Progenitor cell of endocrine pancreas (in vitro differentiated cells): ENCODE data around the gene NKD1. TPM values are rescaled to one million over a fixed set of nuclear protein-coding genes. Genes with fewer than 3 reads are reported as not detected.

Source experiments
- DNase-seq: peaks from one replicate; pipeline ENCODE4 v3.0.0; 2021; ENCODE audit warnings: low spot score; ENCODE audit not compliant: unreplicated experiment
- H3K27ac Mint-ChIP-seq: 2 replicates; pipeline ENCODE4 v1.8.0; 2021; ENCODE audit warnings: mild to moderate bottlenecking, moderate library complexity, mixed read lengths
- H3K27me3 Mint-ChIP-seq: 2 replicates; pipeline ENCODE4 v1.8.0; 2021; ENCODE audit warnings: mixed read lengths
- H3K36me3 Mint-ChIP-seq: 2 replicates; pipeline ENCODE4 v1.8.0; 2022; ENCODE audit warnings: mixed read lengths; ENCODE audit not compliant: insufficient read depth
- H3K4me1 Mint-ChIP-seq: 2 replicates; pipeline ENCODE4 v1.8.0; 2021; ENCODE audit warnings: low read depth, mixed read lengths
- H3K4me3 Mint-ChIP-seq: 2 replicates; pipeline ENCODE4 v1.8.0; 2021; ENCODE audit warnings: low read depth, mild to moderate bottlenecking, moderate library complexity, mixed read lengths
- H3K9me3 Mint-ChIP-seq: 2 replicates; pipeline ENCODE4 v1.8.0; 2021; ENCODE audit warnings: low read depth, mixed read lengths
- CTCF ChIP-seq: fragments of 200-600 bp; sonication (generic); IDR thresholded peaks from one replicate; pipeline ENCODE4 v1.5.0; 2021; ENCODE audit warnings: antibody characterized with exemption, mild to moderate bottlenecking; ENCODE audit not compliant: unreplicated experiment
- total RNA-seq: library from RNA; stranded (reverse); gene quantifications from 2 replicates; pipeline ENCODE4 v1.2.1, GENCODE V29; 2021

Gene NKD1
- total RNA-seq, 1 donor from 2014 or later = 3.0 TPM

GRCh38 chr16:50555952-50556673 lies 7.9 kb downstream of the NKD1 start:
- peaks cover 9% of the 10 kb centered on the region for H3K9me3 Mint-ChIP-seq
- H3K36me3 Mint-ChIP-seq = peaks cover 10% of the 10 kb centered on the region
- H3K27me3 Mint-ChIP-seq = no peaks in the 10 kb centered on the region
- DNase-seq = no peak
- no peak overlapping the region for H3K27ac Mint-ChIP-seq
- no peak overlapping the region for H3K4me3 Mint-ChIP-seq
- no peaks in the 10 kb centered on the region for H3K4me1 Mint-ChIP-seq
- no peak for TF ChIP-seq CTCF

- Mint-ChIP-seq H3K4me3 (no peak overlapping the region), H3K27ac (no peak overlapping the region), H3K27me3 (no peaks in the 10 kb centered on the region), H3K36me3 (peaks cover 10% of the 10 kb centered on the region), H3K9me3 (peaks cover 11% of the 10 kb centered on the region), H3K4me1 (no peaks in the 10 kb centered on the region)
- DNase-seq = no peak
- TF ChIP-seq CTCF = no peak
These were observed 8.8 kb downstream of the NKD1 start for GRCh38 chr16:50557046-50557445.

GRCh38 chr16:50558913-50559312 lies 10.7 kb downstream of the NKD1 start:
- Mint-ChIP-seq H3K36me3 (peaks cover 10% of the 10 kb centered on the region), H3K9me3 (peaks cover 11% of the 10 kb centered on the region), H3K4me1 (no peaks in the 10 kb centered on the region), H3K27ac (no peak overlapping the region), H3K4me3 (no peak overlapping the region), H3K27me3 (no peaks in the 10 kb centered on the region)
- DNase-seq = no peak
- no peak for TF ChIP-seq CTCF

- Mint-ChIP-seq H3K27me3 (no peaks in the 10 kb centered on the region), H3K9me3 (peaks cover 11% of the 10 kb centered on the region), H3K27ac (no peak overlapping the region), H3K4me3 (no peak overlapping the region), H3K4me1 (no peaks in the 10 kb centered on the region), H3K36me3 (peaks cover 10% of the 10 kb centered on the region)
- no peak for TF ChIP-seq CTCF
- no peak for DNase-seq
These were observed 11.1 kb downstream of the NKD1 start for GRCh38 chr16:50559342-50559741.

GRCh38 chr16:50559804-50560514 lies 11.8 kb downstream of the NKD1 start:
- Mint-ChIP-seq H3K36me3 (peaks cover 10% of the 10 kb centered on the region), H3K27ac (no peak overlapping the region), H3K4me3 (no peak overlapping the region), H3K4me1 (no peaks in the 10 kb centered on the region), H3K27me3 (no peaks in the 10 kb centered on the region), H3K9me3 (peaks cover 11% of the 10 kb centered on the region)
- TF ChIP-seq CTCF = no peak
- no peak for DNase-seq
